ENCODE results near the gene SLIT3.
A peak's percentile ranks its signal among the peaks of the same experiment; 100 is the strongest.
"Not testable (repeated sequence)": the region's sequence is repeated elsewhere in the genome, so short reads cannot be mapped to it uniquely, and the experiment has no call there.

Gene SLIT3

DNA sequence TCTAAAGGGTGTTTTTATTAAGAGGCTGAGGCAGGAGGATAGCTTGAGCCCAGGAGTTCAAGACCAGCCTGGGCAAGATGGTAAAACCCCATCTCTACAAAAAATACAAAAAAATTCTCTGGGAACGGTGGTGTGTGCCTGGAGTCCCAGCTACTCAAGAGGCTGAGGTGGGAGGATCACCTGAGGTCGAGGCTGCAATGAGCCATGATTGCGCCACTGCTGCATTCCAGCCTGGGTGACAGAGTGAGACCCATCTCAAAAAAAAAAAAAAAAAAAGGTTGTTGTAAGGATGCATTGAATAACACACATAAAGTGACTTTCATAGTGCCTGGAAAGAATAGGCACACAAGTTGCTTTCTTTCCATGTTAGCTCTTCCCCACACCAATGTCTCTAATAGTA, 662.1 kb downstream of the SLIT3 start:
- not testable (repeated sequence) for DNase-seq (ENCODE audit: low read depth)

DNA sequence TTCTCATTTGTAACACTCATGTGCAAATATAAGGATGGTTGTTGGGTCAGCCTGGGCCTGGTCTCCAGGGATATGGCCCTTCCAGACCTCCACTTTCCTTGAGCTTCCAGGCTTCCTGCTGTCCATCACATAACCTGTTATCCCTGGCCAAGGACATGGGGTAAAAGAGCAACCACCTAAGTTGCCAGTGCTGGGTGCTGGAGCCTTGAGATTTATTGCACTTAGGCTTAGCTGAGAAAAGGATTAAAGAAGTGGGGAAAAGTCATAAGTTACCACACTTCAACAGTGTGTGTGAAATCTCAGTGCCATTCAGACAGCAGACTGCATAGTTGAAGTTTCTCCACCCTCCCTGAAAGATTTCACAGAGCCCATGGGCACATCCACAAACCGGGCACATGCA, 663.1 kb downstream of the SLIT3 start:
- DNase-seq (ENCODE audit: low read depth), result no peak

DNA sequence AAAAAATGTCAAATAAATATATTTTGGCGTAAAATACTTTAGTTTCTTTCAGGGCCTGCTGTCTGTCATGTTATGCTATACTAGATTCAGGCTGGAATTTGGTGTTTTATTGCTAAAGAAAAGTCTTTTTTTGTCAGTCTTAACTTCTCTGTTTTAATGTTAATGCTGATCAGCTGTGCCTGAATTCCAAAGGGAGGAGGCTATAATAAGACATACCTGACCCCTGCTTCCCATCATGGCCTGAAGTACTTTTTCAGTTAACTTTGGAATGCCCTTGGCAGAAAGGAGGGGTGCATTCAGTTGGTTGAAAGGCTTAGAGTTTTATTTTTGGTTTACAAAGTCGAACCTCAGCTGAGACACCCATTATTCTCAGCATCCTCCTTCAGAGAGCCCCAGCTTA, 663.7 kb downstream of the SLIT3 start:
- DNase-seq (ENCODE audit: low read depth), result no peak

DNA sequence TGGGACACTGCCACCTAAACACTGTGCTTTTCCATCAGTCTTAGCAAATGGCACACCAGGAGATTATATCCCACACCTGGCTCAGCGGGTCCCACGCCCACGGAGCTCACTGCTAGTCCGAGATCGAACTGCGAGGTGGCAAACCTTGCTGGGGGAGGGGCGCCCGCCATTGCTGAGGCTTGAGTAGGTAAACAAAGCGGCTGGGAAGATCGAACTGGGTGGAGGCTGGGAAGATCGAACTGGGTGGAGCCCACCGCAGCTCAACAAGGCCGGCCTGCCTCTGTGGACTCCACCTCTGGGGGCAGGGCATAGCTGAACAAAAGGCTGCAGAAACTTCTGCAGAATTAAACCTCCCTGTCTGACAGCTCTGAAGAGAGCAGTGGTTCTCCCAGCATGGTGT, 670.0 kb downstream of the SLIT3 start:
- not testable (repeated sequence) for DNase-seq (ENCODE audit: low read depth)

DNA sequence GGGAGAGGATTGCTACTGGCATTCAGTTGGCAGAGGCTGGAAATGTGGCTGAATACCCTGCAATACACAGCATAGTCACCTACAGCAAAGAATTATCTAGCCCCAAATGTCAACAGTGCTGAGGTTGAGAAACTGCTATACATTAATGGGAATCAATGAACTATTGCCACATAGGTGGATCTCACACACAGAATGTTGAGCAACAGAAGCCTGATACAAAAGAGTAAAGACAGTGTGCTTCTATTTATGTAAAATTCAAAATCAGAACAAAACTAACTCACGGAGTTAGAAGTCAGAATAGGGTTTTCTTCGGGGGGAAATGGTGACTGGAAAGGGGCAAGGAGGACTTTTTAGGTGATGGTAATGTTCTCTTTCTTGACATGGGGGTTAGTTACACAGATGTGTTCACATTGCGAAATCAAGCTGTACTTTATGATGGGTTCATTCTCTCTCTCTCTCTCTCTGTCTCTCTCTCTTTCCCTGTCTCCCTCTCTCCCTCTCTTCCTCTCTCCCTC, 676.0 kb downstream of the SLIT3 start:
- peak; percentile 48 for DNase-seq (ENCODE audit: low read depth)

DNA sequence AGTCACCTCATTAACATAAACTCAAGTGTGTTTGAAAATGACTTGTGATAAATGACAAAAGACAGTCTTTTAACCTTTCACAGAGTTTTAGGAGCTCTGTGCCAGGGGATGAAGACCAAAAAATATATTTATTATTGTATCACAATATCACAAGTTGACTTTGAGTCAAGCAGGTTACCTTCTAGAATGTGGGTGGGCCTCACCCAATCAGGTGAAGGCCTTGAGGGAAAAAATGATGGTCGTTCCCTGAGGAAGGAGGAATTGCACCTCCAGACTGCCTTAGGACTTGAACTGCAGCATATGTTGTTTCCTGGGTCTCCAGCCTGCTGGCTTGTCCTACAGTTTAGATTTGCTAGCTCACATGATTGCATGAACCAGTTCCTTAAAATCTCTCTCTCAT, 680.1 kb downstream of the SLIT3 start:
- DNase-seq (ENCODE audit: low read depth), result no peak

DNA sequence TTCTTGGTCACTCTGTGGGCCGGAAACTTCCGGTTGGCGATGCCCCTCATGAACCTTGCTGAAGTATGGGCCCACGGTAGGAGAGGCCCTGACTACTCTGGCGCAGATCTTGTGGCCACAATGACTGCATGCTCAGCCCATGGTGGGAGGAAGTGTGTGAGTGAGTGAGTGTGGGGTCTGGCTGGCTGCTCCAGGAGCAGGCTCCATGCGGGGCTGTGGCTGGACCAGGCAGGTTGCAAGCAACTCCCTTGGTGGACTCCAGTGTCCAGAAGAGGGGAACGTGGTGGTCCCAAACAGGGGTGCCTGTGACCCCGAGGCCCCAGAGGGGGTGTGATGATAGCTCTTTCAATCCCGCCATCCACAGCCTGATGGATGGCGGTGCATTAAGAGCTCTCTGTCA, 686.3 kb downstream of the SLIT3 start:
- no peak for DNase-seq (ENCODE audit: low read depth)

DNA sequence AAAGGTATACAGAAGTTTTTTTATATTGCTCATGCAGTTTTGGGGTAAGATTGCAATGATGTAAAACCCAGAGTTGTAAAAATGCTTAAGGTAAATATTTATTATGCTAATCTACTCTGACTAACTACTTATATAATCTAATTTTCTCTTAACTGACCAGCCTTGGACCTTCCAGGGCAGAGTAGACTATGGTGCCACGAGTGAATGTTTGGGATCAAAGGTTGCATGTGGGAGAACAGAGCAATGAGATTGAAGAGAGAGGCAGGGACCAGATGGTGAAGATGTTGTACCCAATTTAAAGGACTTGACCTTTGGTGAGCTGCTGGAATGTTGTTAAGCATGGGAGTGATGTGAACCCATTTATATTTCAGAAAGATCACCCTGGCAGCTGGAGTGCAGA, 686.9 kb downstream of the SLIT3 start:
- no peak for DNase-seq (ENCODE audit: low read depth)

DNA sequence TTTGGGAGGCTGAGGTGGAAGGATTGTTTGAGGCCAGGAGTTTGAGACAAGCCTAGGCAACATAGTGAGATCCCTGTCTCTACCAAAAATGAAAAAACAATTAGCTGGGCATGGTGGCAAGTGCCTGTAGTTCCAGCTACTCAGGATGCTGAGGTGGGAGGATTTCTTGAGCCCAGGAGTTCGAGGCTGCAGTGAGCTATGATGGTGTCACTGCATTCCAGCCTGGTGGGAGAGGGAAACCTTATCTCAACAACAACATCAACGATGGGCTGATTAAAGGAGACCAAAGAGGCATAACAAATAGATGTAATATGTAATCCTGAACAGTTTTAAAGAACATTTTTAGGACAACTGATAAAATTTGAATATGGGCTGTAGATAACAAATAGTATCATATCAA, 687.5 kb downstream of the SLIT3 start:
- no peak for DNase-seq (ENCODE audit: low read depth)

DNA sequence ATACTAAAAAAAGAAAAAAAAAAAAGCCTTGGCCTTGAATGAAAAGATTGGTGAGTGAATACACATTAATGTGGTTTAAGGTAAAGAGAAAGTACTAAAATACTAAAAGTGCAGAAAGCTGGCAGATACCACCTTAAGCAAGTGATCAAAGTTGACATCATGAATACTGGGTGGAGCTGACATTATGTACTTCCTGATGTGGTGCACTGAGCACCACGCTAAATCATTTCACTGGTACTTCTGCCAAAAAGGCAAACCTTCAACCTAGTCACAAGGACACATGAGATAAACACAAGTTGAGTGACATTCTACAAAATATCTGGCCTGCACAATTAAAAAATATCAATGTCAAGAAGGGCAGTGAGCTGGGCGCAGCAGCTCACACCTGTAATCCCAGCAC, 687.9 kb downstream of the SLIT3 start:
- no peak for DNase-seq (ENCODE audit: low read depth)

DNA sequence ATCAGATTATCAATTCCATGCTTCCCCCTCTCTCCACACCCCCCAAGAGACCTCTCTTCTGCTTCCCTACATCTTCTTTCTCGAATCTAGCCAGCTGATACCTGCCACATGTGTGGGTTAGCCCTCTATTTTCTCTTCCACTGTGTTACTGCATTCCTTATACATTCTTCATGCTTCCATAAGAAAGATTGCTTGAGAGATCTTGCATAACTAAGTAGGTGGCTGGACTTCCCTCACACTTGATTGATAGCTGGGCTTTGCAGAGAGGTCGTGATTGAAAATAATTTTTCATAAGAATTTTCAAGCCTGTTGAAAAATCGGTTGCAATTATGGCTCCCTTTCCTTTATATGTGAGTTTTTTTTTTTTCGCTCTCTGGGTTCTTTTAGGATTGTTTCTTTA, 688.8 kb downstream of the SLIT3 start:
- peak; percentile 44 for DNase-seq (ENCODE audit: low read depth)

Data from iris pigment epithelial cell (primary cell).